HepG2 (cell line): Measurements from ENCODE around the gene GCM1. TPM values are rescaled to one million over a fixed set of nuclear protein-coding genes. Genes with fewer than 3 reads are reported as not detected.
A peak's percentile ranks its signal among the peaks of the same experiment; 100 is the strongest.

Experiments
- EHMT2 ChIP-seq: fragments of 200-600 bp; sonication (generic); IDR thresholded peaks from 2 replicates; pipeline ENCODE4 v1.7.0; 2017; ENCODE audit warnings: antibody characterized with exemption, low read depth, low read length, borderline replicate concordance
- KLF11 ChIP-seq: IDR thresholded peaks from 2 replicates; pipeline ENCODE4 v1.6.1; 2016; ENCODE audit warnings: missing compliant biosample characterization
- MNT ChIP-seq: fragments of 450-650 bp; IDR thresholded peaks from 2 replicates; pipeline ENCODE4 v1.6.1; 2016
- RORA ChIP-seq: sonication (generic); formaldehyde crosslinking; IDR thresholded peaks from 2 replicates; pipeline ENCODE4 v1.5.0; 2020; ENCODE audit warnings: mild to moderate bottlenecking, missing genetic modification reagents, moderate library complexity
- SOX13 ChIP-seq, 3 experiments: fragments of 450-650 bp in 1 of 3; sonication (generic) in 1 of 3; formaldehyde crosslinking in 1 of 3; IDR thresholded peaks in 2 of 3; conservative IDR thresholded peaks in 1 of 3; 2 replicates each; pipeline versions ENCODE4 v1.5.0 to v1.6.1; 2016 to 2020; ENCODE audit warnings: antibody characterized with exemption in 1 of 3, mild to moderate bottlenecking in 1 of 3, missing compliant biosample characterization in 1 of 3, missing genetic modification reagents in 1 of 3, moderate library complexity in 1 of 3
- SRSF9 ChIP-seq: fragments of 200-400 bp; formaldehyde crosslinking; IDR thresholded peaks from 2 replicates; pipeline ENCODE4 v1.6.1; 2018; ENCODE audit warnings: borderline replicate concordance, mild to moderate bottlenecking, low read depth, low read length; ENCODE audit not compliant: insufficient read depth, poor library complexity, severe bottlenecking
- STAG1 ChIP-seq: sonication (generic); formaldehyde crosslinking; IDR thresholded peaks from 2 replicates; pipeline ENCODE4 v1.4.0; 2020; ENCODE audit warnings: missing genetic modification reagents
- ZEB1 ChIP-seq: IDR thresholded peaks from 2 replicates; pipeline ENCODE4 v1.6.1; 2012; ENCODE audit warnings: mild to moderate bottlenecking, low read depth, inconsistent platforms; ENCODE audit not compliant: insufficient replicate concordance
- ZFYVE20 ChIP-seq: sonication (generic); formaldehyde crosslinking; IDR thresholded peaks from 2 replicates; pipeline ENCODE4 v1.8.0; 2023; ENCODE audit warnings: low read depth, mild to moderate bottlenecking, moderate library complexity, missing genetic modification reagents, borderline replicate concordance
- ZGPAT ChIP-seq: IDR thresholded peaks from 2 replicates; pipeline ENCODE4 v1.6.1; 2016; ENCODE audit warnings: mild to moderate bottlenecking
- ZNF207 ChIP-seq: fragments of 450-650 bp; IDR thresholded peaks from 2 replicates; pipeline ENCODE4 v1.6.1; 2016; ENCODE audit warnings: antibody characterized with exemption, borderline replicate concordance
- ZNF24 ChIP-seq: fragments of 450-650 bp; IDR thresholded peaks from 2 replicates; pipeline ENCODE4 v1.6.1; 2017; ENCODE audit warnings: antibody characterized with exemption, mild to moderate bottlenecking
- ZNF253 ChIP-seq: sonication (generic); formaldehyde crosslinking; IDR thresholded peaks from 2 replicates; pipeline ENCODE4 v1.8.0; 2022; ENCODE audit warnings: mild to moderate bottlenecking, missing genetic modification reagents, borderline replicate concordance
- ZNF510 ChIP-seq: sonication (generic); formaldehyde crosslinking; IDR thresholded peaks from 2 replicates; pipeline ENCODE4 v1.4.0; 2020; ENCODE audit warnings: low read depth, mild to moderate bottlenecking, missing genetic modification reagents
- ZNF512 ChIP-seq: sonication (generic); formaldehyde crosslinking; IDR thresholded peaks from 2 replicates; pipeline ENCODE4 v1.4.0; 2020; ENCODE audit warnings: mild to moderate bottlenecking, missing genetic modification reagents
- ZNF614 ChIP-seq: IDR thresholded peaks from 2 replicates; pipeline ENCODE4 v1.6.1; 2018; ENCODE audit warnings: missing biosample characterization, missing genetic modification reagents, inconsistent platforms, borderline replicate concordance
- ZNF687 ChIP-seq: sonication (generic); formaldehyde crosslinking; IDR thresholded peaks from 2 replicates; pipeline ENCODE4 v1.5.1; 2020; ENCODE audit warnings: mild to moderate bottlenecking, missing genetic modification reagents, moderate library complexity
- ZNF709 ChIP-seq: sonication (generic); formaldehyde crosslinking; IDR thresholded peaks from 2 replicates; pipeline ENCODE4 v1.5.0; 2020; ENCODE audit warnings: mild to moderate bottlenecking, missing genetic modification reagents
- ZNF850 ChIP-seq: sonication (generic); formaldehyde crosslinking; conservative IDR thresholded peaks from 2 replicates; pipeline ENCODE4 v1.9.0; 2021; ENCODE audit warnings: mild to moderate bottlenecking, missing genetic modification reagents
- ZSCAN22 ChIP-seq: sonication (generic); formaldehyde crosslinking; IDR thresholded peaks from 2 replicates; pipeline ENCODE4 v1.4.0; 2020; ENCODE audit warnings: mild to moderate bottlenecking, missing genetic modification reagents
- polyA plus RNA-seq, 8 experiments: library from polyadenylated mRNA; depleted of rRNA in 3 of 8; stranded (reverse) in 7 of 8; unstranded in 1 of 8; fragments of >200 nt; fragmentation: Illumina TruSeq in 4 of 8; extraction: Trizol in 4 of 8; gene quantifications; 2 replicates each; pipeline versions ENCODE4 v1.2.1 to v1.2.3, GENCODE V29; 2011 to 2016; ENCODE audit warnings: low read depth in 4 of 8, missing spikeins in 1 of 8, mixed read lengths in 1 of 8; ENCODE audit not compliant: insufficient read depth in 1 of 8
- total RNA-seq, 5 experiments: library from RNA; depleted of rRNA; stranded (reverse); fragments of >200 nt; fragmentation: Illumina TruSeq; extraction: Trizol; gene quantifications; 2 replicates each; pipeline ENCODE4 v1.2.3, GENCODE V29; 2016; ENCODE audit warnings: low read depth in 1 of 5

GCM1 gene
- total and polyA plus RNA-seq, 2 of the 13 experiments (the other 11 are each of a cell fraction or from before 2014, with no cell fraction given) = 0.04 to 0.13 TPM

GRCh38 chr6:53171605-53172467 is 23.2 kb upstream of the GCM1 start (continued):
- TF ChIP-seq ZNF687 (CRISPR knock-in tag) (peak; percentile 57), KLF11 (CRISPR knock-in tag) (no peak), ZNF850 (CRISPR knock-in tag) (no peak), SOX13 (IDR thresholded peaks at IDR 0.05) (no peak), SOX13 (CRISPR knock-in tag; conservative IDR thresholded peaks at IDR 0.05 in 1 of 2, IDR thresholded peaks at IDR 0.05 in 1 of 2) (peak in 1 of 2 experiments; percentile 47; a peak in 1 of 4 replicates), ZFYVE20 (CRISPR knock-in tag) (no peak), ZNF24 (peak; percentile 63), ZNF709 (no peak), ZNF207 (no peak), ZEB1 (no peak), ZNF512 (no peak), ZSCAN22 (no peak), ZNF510 (CRISPR knock-in tag) (no peak), ZGPAT (CRISPR knock-in tag) (peak; percentile 67), RORA (CRISPR knock-in tag) (no peak), ZNF614 (CRISPR knock-in tag) (0 out of 2 replicates have a peak, but pooled peaks have one; percentile 44), MNT (no peak), STAG1 (CRISPR knock-in tag) (peak; percentile 100), EHMT2 (no peak), ZNF253 (CRISPR knock-in tag) (no peak), SRSF9 (no peak)
